ENCODE measurements around the gene ZFPM1. TPM values are rescaled to one million over a fixed set of nuclear protein-coding genes. Genes with fewer than 3 reads are reported as not detected.

The ZFPM1 gene
- total and polyA plus RNA-seq, 4 donors: 0.19 to 12.8 (median 5.3) TPM

DNA sequence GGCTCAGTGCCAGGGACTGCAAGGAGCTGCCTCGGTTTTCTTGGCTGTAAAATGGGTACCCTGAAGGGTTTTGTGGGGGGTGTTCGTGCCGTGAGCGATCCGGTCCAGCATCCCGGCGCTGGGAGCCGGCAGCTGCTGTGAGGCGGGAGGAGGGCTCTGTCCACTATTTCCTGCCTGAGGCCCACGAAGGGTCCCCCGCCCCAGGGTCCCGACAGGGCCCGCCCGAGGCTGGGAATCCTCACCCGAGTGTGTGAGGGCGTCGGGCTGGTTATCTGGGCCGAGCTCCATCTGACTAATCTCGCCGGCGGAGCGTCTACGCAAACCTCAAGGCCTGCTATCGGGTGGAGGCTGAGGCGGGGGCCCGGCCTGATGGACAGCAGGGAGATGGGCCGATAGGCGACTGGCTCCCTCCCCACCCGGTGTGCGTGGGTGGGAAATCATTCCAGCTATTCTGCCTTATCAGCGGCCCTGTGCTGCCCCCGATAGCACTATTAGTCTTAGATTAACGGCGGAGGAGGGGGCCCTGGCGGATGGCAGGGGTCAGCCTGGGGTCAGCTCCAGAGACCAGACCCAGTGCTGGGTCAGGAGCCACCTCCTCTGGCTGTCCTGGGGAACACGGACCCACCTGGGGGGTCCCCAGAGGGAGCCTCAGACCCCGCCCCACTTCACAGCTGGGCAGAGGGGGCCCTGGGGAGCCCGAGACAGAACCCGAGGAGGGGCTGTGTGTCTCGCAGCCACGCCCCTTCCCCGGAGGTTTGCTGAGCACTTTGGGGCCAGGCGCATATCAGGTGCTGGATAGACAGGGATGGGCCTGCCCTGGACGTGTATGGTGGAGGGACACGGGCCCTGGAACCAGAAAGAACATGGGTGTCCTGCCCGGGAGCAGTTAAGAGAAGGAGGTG lies 44.7 kb downstream of the ZFPM1 start:
- no peak for TF ChIP-seq JUND (IDR thresholded peaks at IDR 0.05)
- TF ChIP-seq, protein P1, sequence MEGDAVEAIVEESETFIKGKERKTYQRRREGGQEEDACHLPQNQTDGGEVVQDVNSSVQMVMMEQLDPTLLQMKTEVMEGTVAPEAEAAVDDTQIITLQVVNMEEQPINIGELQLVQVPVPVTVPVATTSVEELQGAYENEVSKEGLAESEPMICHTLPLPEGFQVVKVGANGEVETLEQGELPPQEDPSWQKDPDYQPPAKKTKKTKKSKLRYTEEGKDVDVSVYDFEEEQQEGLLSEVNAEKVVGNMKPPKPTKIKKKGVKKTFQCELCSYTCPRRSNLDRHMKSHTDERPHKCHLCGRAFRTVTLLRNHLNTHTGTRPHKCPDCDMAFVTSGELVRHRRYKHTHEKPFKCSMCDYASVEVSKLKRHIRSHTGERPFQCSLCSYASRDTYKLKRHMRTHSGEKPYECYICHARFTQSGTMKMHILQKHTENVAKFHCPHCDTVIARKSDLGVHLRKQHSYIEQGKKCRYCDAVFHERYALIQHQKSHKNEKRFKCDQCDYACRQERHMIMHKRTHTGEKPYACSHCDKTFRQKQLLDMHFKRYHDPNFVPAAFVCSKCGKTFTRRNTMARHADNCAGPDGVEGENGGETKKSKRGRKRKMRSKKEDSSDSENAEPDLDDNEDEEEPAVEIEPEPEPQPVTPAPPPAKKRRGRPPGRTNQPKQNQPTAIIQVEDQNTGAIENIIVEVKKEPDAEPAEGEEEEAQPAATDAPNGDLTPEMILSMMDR (IDR thresholded peaks at IDR 0.05; ENCODE audit: low read depth, low read length, missing input control): no peak
- TF ChIP-seq EGR1 (IDR thresholded peaks at IDR 0.05; ENCODE audit: low read depth in 2 of 2): no peak
- no peak for TF ChIP-seq GABPA (IDR thresholded peaks at IDR 0.05 in 1 of 2, conservative IDR thresholded peaks at IDR 0.05 in 1 of 2)
- no peak for TF ChIP-seq SP1 (IDR thresholded peaks at IDR 0.05)
- no peak for TF ChIP-seq YY1 (IDR thresholded peaks at IDR 0.05)
- no peak for TF ChIP-seq HNF4G (IDR thresholded peaks at IDR 0.05)
- TF ChIP-seq RXRA (IDR thresholded peaks at IDR 0.05): no peak
- Histone ChIP-seq H3K9ac (ENCODE audit: low read depth in 1 of 2, low read length in 2 of 2) (no peak overlapping the region), H3K9me3 (ENCODE audit: control insufficient read depth in 4 of 4, low read length in 3 of 4) (no peaks in the 10 kb centered on the region), H3K27ac (ENCODE audit: low read depth in 1 of 2, low read length in 2 of 2) (no peak overlapping the region), H3K4me3 (ENCODE audit: low read depth in 1 of 3, low read length in 3 of 3) (no peak overlapping the region), H3K4me1 (ENCODE audit: control insufficient read depth in 4 of 4, insufficient read depth in 4 of 4, low read length in 3 of 4) (peaks cover 20 to 46% (median 31%) of the 10 kb centered on the region in 4 donors), H3K27me3 (ENCODE audit: control insufficient read depth in 4 of 4, insufficient read depth in 4 of 4, low read length in 3 of 4) (no peaks in the 10 kb centered on the region), H3K36me3 (ENCODE audit: control insufficient read depth in 4 of 4, insufficient read depth in 3 of 4, low read depth in 1 of 4, low read length in 3 of 4) (peaks cover 0 to 5% (median 1%) of the 10 kb centered on the region in 4 donors)
- WGBS: 63% methylated on average over 46 of the region's 46 CpGs
- DNase-seq (ENCODE audit: low spot score): peak; percentile 74

DNA sequence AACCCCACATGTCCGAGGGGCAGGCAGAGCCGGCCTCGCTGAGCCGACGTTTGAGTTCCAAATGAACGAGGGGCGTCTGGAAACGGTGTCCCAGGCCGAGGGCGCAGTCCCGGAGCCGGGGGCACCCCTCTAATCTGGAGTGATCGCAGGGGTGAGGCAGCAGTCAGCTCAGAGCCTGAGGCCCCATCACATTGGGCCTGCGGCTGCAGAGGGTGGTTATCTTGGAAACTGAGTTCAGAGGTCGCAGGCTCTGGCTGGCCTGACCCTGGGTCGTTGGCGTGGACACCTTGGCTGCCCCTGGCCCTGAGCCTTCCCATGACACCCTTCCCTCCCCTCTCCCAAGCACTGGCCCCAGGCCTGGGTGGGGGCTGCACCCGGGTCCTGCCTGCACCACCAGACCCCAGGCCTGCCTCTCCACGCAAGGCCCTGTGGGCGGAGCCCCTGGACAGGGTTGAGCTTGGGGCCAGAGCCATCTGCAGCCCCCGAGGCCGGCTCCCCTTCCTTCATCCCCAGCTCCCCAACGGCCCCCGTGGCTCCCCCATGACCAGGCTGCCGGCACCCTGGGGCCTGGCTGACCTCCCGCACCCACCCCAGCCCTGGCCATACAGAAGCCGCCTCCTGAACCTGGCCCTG lies 45.6 kb downstream of the ZFPM1 start:
- Histone ChIP-seq H3K4me3 (ENCODE audit: low read depth in 1 of 3, low read length in 3 of 3) (no peak overlapping the region), H3K9me3 (ENCODE audit: control insufficient read depth in 4 of 4, low read length in 3 of 4) (no peaks in the 10 kb centered on the region), H3K27me3 (ENCODE audit: control insufficient read depth in 4 of 4, insufficient read depth in 4 of 4, low read length in 3 of 4) (no peaks in the 10 kb centered on the region), H3K4me1 (ENCODE audit: control insufficient read depth in 4 of 4, insufficient read depth in 4 of 4, low read length in 3 of 4) (peaks cover 21 to 52% (median 35%) of the 10 kb centered on the region in 4 donors), H3K9ac (ENCODE audit: low read depth in 1 of 2, low read length in 2 of 2) (no peak overlapping the region), H3K27ac (ENCODE audit: low read depth in 1 of 2, low read length in 2 of 2) (peak overlapping the region in 1 of 2 donors; percentile 12), H3K36me3 (ENCODE audit: control insufficient read depth in 4 of 4, insufficient read depth in 3 of 4, low read depth in 1 of 4, low read length in 3 of 4) (peaks cover 0 to 5% (median 1%) of the 10 kb centered on the region in 4 donors)
- TF ChIP-seq RXRA (IDR thresholded peaks at IDR 0.05): peak; percentile 79 to 90
- no peak for TF ChIP-seq RAD21 (IDR thresholded peaks at IDR 0.05)
- no peak for TF ChIP-seq NR2F2 (IDR thresholded peaks at IDR 0.05)
- no peak for TF ChIP-seq HNF4G (IDR thresholded peaks at IDR 0.05)
- TF ChIP-seq, protein P2, sequence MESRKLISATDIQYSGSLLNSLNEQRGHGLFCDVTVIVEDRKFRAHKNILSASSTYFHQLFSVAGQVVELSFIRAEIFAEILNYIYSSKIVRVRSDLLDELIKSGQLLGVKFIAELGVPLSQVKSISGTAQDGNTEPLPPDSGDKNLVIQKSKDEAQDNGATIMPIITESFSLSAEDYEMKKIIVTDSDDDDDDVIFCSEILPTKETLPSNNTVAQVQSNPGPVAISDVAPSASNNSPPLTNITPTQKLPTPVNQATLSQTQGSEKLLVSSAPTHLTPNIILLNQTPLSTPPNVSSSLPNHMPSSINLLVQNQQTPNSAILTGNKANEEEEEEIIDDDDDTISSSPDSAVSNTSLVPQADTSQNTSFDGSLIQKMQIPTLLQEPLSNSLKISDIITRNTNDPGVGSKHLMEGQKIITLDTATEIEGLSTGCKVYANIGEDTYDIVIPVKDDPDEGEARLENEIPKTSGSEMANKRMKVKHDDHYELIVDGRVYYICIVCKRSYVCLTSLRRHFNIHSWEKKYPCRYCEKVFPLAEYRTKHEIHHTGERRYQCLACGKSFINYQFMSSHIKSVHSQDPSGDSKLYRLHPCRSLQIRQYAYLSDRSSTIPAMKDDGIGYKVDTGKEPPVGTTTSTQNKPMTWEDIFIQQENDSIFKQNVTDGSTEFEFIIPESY (IDR thresholded peaks at IDR 0.05): no peak
- TF ChIP-seq, protein P3, sequence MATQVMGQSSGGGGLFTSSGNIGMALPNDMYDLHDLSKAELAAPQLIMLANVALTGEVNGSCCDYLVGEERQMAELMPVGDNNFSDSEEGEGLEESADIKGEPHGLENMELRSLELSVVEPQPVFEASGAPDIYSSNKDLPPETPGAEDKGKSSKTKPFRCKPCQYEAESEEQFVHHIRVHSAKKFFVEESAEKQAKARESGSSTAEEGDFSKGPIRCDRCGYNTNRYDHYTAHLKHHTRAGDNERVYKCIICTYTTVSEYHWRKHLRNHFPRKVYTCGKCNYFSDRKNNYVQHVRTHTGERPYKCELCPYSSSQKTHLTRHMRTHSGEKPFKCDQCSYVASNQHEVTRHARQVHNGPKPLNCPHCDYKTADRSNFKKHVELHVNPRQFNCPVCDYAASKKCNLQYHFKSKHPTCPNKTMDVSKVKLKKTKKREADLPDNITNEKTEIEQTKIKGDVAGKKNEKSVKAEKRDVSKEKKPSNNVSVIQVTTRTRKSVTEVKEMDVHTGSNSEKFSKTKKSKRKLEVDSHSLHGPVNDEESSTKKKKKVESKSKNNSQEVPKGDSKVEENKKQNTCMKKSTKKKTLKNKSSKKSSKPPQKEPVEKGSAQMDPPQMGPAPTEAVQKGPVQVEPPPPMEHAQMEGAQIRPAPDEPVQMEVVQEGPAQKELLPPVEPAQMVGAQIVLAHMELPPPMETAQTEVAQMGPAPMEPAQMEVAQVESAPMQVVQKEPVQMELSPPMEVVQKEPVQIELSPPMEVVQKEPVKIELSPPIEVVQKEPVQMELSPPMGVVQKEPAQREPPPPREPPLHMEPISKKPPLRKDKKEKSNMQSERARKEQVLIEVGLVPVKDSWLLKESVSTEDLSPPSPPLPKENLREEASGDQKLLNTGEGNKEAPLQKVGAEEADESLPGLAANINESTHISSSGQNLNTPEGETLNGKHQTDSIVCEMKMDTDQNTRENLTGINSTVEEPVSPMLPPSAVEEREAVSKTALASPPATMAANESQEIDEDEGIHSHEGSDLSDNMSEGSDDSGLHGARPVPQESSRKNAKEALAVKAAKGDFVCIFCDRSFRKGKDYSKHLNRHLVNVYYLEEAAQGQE (IDR thresholded peaks at IDR 0.05): peak; percentile 50
- peak; percentile 33 for TF ChIP-seq YY1 (IDR thresholded peaks at IDR 0.05)
- TF ChIP-seq, protein P1 (IDR thresholded peaks at IDR 0.05; ENCODE audit: low read depth, low read length, missing input control): no peak
- TF ChIP-seq, protein P4, sequence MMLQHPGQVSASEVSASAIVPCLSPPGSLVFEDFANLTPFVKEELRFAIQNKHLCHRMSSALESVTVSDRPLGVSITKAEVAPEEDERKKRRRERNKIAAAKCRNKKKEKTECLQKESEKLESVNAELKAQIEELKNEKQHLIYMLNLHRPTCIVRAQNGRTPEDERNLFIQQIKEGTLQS (IDR thresholded peaks at IDR 0.05): no peak
- TF ChIP-seq GABPA (IDR thresholded peaks at IDR 0.05 in 1 of 2, conservative IDR thresholded peaks at IDR 0.05 in 1 of 2): no peak
- no peak for TF ChIP-seq FOXA1 (IDR thresholded peaks at IDR 0.05)
- TF ChIP-seq EGR1 (IDR thresholded peaks at IDR 0.05; ENCODE audit: low read depth in 2 of 2): no peak
- no peak for TF ChIP-seq FOXA2 (IDR thresholded peaks at IDR 0.05)
- TF ChIP-seq, protein P5, sequence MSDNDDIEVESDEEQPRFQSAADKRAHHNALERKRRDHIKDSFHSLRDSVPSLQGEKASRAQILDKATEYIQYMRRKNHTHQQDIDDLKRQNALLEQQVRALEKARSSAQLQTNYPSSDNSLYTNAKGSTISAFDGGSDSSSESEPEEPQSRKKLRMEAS (IDR thresholded peaks at IDR 0.05): no peak
- peak; percentile 50 to 80 for TF ChIP-seq HNF4A (conservative IDR thresholded peaks at IDR 0.05)
- TF ChIP-seq JUND (IDR thresholded peaks at IDR 0.05): no peak
- peak; percentile 31 for TF ChIP-seq SP1 (IDR thresholded peaks at IDR 0.05)
- TF ChIP-seq TAF1 (conservative IDR thresholded peaks at IDR 0.05): no peak
- no peak for DNase-seq (ENCODE audit: low spot score)
- 46% methylated on average over 27 of the region's 27 CpGs for WGBS

Measured in liver (tissue), 9 donors.